GM19467 (cell line): ENCODE results near the gene FTSJ3.
"Not testable (repeated sequence)": the region's sequence is repeated elsewhere in the genome, so short reads cannot be mapped to it uniquely, and the experiment has no call there.

Experiments used
- ATAC-seq: cut with Tn5 transposase; IDR thresholded peaks from one replicate; pipeline ENCODE4 v1.9.1; 2021; ENCODE audit warnings: mild to moderate bottlenecking, moderate library complexity; ENCODE audit not compliant: unreplicated experiment

The FTSJ3 gene

GRCh38 chr17:63796375-63796774, 31.1 kb downstream of the FTSJ3 start:
- not testable (repeated sequence) for ATAC-seq

DNA sequence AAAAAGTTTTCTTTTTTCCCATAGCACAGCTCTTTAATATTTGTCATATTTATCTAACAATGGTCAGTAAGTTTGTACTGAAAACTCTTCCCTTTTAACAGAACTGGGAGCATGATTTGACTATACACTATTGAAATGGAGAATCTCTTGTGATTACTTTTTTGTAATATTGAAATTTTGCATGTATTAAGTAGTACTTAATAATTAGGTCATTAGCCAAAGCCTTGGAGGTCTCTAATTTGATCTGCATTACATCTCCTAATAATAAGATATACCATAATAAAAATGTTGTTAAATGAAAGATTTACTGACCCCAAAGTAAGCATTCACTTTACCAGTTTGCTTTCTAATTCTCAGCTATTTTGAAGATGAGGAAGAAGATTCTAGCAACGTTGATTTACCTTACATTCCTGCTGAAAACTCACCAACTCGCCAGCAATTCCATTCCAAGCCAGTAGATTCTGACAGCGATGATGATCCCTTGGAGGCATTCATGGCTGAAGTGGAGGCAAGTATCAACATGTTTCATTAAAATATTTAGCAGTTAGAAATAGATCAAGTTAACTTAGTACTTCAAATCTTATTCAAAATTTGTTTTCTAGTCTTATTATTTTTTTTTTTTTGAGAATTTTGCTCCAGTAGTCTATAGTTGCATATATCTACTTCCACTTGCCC, 35.3 kb downstream of the FTSJ3 start:
- no peak for ATAC-seq

DNA sequence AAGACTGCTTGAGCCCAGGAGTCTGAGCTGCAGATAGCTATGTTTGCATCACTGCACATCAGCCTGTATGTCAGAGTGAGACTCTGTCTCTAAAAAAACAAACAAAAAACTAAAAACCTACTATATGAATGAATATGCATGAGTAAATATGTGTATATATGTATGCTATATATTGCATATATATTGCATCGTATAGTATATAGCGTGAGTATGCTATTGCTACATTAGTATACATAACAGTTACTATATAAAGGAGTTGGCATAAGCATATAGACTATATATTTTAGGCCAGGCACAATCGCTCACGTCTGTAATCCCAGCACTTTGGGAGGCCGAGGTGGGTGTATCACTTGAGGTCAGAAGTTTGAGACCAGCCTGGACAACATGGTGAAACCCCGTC, 37.4 kb downstream of the FTSJ3 start:
- ATAC-seq, result no peak

- ATAC-seq, result no peak
Measured at GRCh38 chr17:63786971-63787711, 40.3 kb downstream of the FTSJ3 start.

DNA sequence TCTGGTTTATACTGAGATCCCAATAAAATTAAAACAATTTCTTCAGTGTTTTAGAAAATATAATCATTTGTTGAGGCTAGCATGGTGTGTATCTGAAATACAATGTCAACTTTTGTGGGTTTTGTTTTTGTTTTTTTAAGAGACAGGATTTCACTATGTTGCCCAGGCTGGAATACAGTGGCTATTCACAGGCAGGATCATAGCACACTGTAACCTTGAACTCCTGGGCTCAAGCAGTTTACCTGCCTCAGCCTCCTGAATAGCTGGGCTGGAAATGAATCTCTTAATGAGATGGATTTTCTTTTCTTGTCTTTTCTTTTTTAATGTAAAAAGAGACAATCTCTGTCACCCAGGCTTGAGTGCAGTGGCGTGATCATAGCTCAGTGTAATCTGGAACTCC, 41.3 kb downstream of the FTSJ3 start:
- ATAC-seq, result no peak

GRCh38 chr17:63785556-63785955, 41.9 kb downstream of the FTSJ3 start:
- no peak for ATAC-seq

DNA sequence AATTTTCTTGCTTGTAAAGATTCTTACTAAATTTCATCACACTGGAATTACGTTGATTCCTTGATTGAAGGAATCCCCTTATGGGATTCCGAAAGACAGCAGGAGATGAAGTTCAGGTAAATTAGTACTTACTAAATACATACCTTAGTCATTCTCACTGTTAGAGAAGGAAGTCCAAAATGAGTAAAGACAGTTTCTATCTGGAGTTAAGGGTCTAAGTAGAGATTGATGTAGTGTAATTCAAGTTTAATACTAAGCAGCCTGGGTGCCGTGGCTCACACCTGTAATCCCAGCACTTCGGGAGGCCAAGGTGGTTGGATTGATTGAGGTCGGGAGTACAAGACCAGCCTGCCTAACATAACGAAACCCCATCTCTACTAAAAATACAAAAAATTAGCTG, 43.9 kb downstream of the FTSJ3 start:
- ATAC-seq, result no peak

GRCh38 chr17:63780928-63781327, 46.5 kb downstream of the FTSJ3 start:
- no peak for ATAC-seq

- ATAC-seq, result no peak
Measured at GRCh38 chr17:63780507-63780906, 47.0 kb downstream of the FTSJ3 start.

GRCh38 chr17:63775420-63775819, 52.0 kb downstream of the FTSJ3 start:
- ATAC-seq, result no peak

- ATAC-seq, result no peak
Measured at GRCh38 chr17:63774969-63775265, 52.5 kb downstream of the FTSJ3 start.

DNA sequence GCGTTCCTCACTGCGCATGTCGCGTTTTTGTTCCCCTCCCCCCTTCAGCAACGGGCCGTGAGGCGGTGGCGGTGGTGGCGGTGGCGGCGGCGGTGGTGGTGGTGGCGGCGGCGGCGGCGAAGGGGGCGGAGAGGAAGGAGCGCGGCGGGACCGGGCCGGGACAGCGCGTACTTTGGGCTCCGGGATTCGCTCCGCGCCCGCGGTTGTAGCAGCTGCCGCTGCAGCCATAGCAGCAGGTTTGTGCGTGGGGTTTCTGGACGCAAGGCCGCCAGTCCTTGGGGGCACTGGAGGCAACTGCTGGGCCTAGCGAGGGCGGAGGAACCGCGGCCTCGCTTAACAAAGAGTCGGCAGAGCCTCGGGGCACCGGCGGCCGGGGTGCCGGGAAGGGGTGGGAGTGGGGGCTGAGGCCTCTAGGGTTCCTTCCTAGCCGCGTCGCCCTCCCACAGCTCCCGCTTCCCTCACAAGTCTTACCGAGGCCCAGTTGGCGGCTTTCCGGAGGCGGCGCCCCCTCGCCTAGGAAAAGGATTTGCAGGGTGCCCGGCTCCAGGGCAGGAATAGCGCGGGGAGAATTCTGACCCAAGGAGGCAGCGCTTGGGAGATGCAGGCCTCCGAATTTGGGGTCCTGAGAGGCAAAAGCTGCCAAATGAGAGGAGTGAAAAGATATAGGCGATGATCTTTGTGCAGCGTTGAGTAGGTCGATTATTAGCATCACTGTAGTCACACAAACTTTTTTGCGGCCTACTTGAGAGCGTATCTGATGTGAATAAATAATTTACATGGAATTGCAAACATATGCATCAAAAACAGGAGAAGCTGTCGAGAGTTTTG, 53.1 kb downstream of the FTSJ3 start, which contains the start of gene DDX42:
Gene DDX42 (plus strand): TSS at position 30 of the 828 bp plus-strand sequence. CDS start 12,880 bp downstream, outside the sequence.
- peak; percentile 4 for ATAC-seq

GRCh38 chr17:63773272-63774140, 54.0 kb downstream of the FTSJ3 start, which contains the start of gene CCDC47:
Gene CCDC47 (minus strand): TSS chr17:63773597. CDS start chr17:63766175, 7,422 bp downstream.
- peak; percentile 83 for ATAC-seq

GRCh38 chr17:63772801-63773271, 54.6 kb downstream of the FTSJ3 start:
- no peak for ATAC-seq
